A549 (cell line): Measurements from ENCODE around the gene DEXI. TPM values are rescaled to one million over a fixed set of nuclear protein-coding genes. Genes with fewer than 3 reads are reported as not detected.
A peak's percentile ranks its signal among the peaks of the same experiment; 100 is the strongest.

Source experiments
- ATAC-seq, 2 experiments: fragments of 200-7000 bp in 1 of 2; fragments of >200 bp in 1 of 2; cut with Nextera tagmentation in 1 of 2; cut with Tn5 transposase in 1 of 2; 3 replicates each; pipeline versions ENCODE4 v1.8.0 to v1.9.1; 2018 to 2020; ENCODE audit warnings: mild to moderate bottlenecking in 1 of 2, moderate library complexity in 1 of 2
- CTCF ChIA-PET: fragments of 300-600 bp; sonication (Branson Sonifier 250); formaldehyde crosslinking; extraction: SDS; loops from one replicate; lab custom pipeline; 2021; ENCODE audit warnings: antibody characterized with exemption, inconsistent platforms; lab: Yijun Ruan, JAX
- POLR2A ChIA-PET: fragments of 350-600 bp; formaldehyde crosslinking; extraction: SDS; loops from one replicate; lab custom pipeline; 2021; ENCODE audit warnings: antibody characterized with exemption, inconsistent platforms; lab: Yijun Ruan, JAX
- DNase-seq, 2 experiments: peaks; one replicate each; pipeline versions ENCODE4 v3.0.0 to v3.0.0-alpha.2; 2011 to 2016; ENCODE audit warnings: low read depth in 1 of 2, low spot score in 1 of 2
- FAIRE-seq: peaks from 2 replicates; lab custom pipeline; 2011; peaks lifted over from hg19 to GRCh38; lab: Jason Lieb, UNC
- H3K27ac ChIP-seq, 2 experiments: fragments of >200 bp; sonication (Bioruptor Twin); formaldehyde crosslinking; 3 replicates each; pipeline ENCODE4 v1.5.1; 2016 to 2017
- H3K4me1 ChIP-seq: fragments of >200 bp; sonication (Bioruptor Twin); formaldehyde crosslinking; 3 replicates; pipeline ENCODE4 v1.6.1; 2016
- H3K4me2 ChIP-seq: fragments of >200 bp; sonication (Bioruptor Twin); formaldehyde crosslinking; 3 replicates; pipeline ENCODE4 v1.6.1; 2016
- H3K4me3 ChIP-seq: fragments of >200 bp; sonication (Bioruptor Twin); formaldehyde crosslinking; 3 replicates; pipeline ENCODE4 v1.5.1; 2016
- H3K9me3 ChIP-seq: fragments of >200 bp; sonication (Bioruptor Twin); formaldehyde crosslinking; 3 replicates; pipeline ENCODE4 v1.6.1; 2016
- BCL3 ChIP-seq: fragments of >200 bp; sonication (Bioruptor Twin); formaldehyde crosslinking; IDR thresholded peaks from 3 replicates; pipeline ENCODE4 v1.6.1; 2016
- BHLHE40 ChIP-seq: IDR thresholded peaks from 2 replicates; pipeline ENCODE4 v1.6.1; 2012; ENCODE audit warnings: low read depth, low read length, inconsistent platforms
- CBX2 ChIP-seq: fragments of 200-600 bp; sonication (generic); IDR thresholded peaks from 2 replicates; pipeline ENCODE4 v1.6.1; 2016; ENCODE audit warnings: low read depth, mild to moderate bottlenecking, borderline replicate concordance
- CBX8 ChIP-seq: fragments of 200-600 bp; sonication (generic); IDR thresholded peaks from 2 replicates; pipeline ENCODE4 v1.6.1; 2016
- CHD4 ChIP-seq: fragments of 200-600 bp; sonication (generic); IDR thresholded peaks from 2 replicates; pipeline ENCODE4 v1.6.1; 2016; ENCODE audit warnings: antibody characterized with exemption, mild to moderate bottlenecking, borderline replicate concordance
- EHF ChIP-seq: fragments of 250-450 bp; sonication (Bioruptor Pico); IDR thresholded peaks from 2 replicates; pipeline ENCODE4 v1.5.0; 2020; ENCODE audit warnings: mild to moderate bottlenecking
- EHMT2 ChIP-seq: fragments of 200-600 bp; sonication (generic); IDR thresholded peaks from 2 replicates; pipeline ENCODE4 v1.6.1; 2016; ENCODE audit warnings: antibody characterized with exemption, low read depth, mild to moderate bottlenecking, moderate library complexity
- ELK1 ChIP-seq: fragments of 150-350 bp; IDR thresholded peaks from 2 replicates; pipeline ENCODE4 v1.6.1; 2014; ENCODE audit warnings: low read depth, mild to moderate bottlenecking, low read length
- EP300 ChIP-seq, 2 experiments: fragments of >200 bp; sonication (Bioruptor Twin); formaldehyde crosslinking; IDR thresholded peaks; 2 replicates in 1 of 2; 3 replicates in 1 of 2; pipeline ENCODE4 v1.6.1; 2016 to 2017
- FOSB ChIP-seq: fragments of 250-450 bp; sonication (Bioruptor Pico); IDR thresholded peaks from 2 replicates; pipeline ENCODE4 v1.5.0; 2020; ENCODE audit warnings: mild to moderate bottlenecking, moderate library complexity
- GATA3 ChIP-seq: IDR thresholded peaks from 2 replicates; pipeline ENCODE4 v1.6.1; 2012; ENCODE audit warnings: borderline replicate concordance
- HMGXB4 ChIP-seq: fragments of 250-450 bp; sonication (Bioruptor Pico); IDR thresholded peaks from 2 replicates; pipeline ENCODE4 v1.5.0; 2021; ENCODE audit warnings: mild to moderate bottlenecking, moderate library complexity, borderline replicate concordance
- JUN ChIP-seq, 2 experiments: fragments of >200 bp; sonication (Bioruptor Twin); formaldehyde crosslinking; IDR thresholded peaks; 2 replicates in 1 of 2; 3 replicates in 1 of 2; pipeline ENCODE4 v1.6.1; 2016 to 2017
- KDM5A ChIP-seq: fragments of 200-600 bp; sonication (generic); IDR thresholded peaks from 2 replicates; pipeline ENCODE4 v1.6.1; 2016; ENCODE audit warnings: antibody characterized with exemption, mild to moderate bottlenecking
- MAFK ChIP-seq: fragments of 450-650 bp; IDR thresholded peaks from 2 replicates; pipeline ENCODE4 v1.6.1; 2014; ENCODE audit not compliant: partially characterized antibody
- NFE2L2 ChIP-seq: fragments of 150-350 bp; conservative IDR thresholded peaks from 2 replicates; pipeline ENCODE4 v1.6.1; 2014; ENCODE audit warnings: low read length
- NPAS2 ChIP-seq: fragments of 250-450 bp; sonication (Bioruptor Pico); IDR thresholded peaks from 2 replicates; pipeline ENCODE4 v1.8.0; 2022; ENCODE audit warnings: mild to moderate bottlenecking, moderate library complexity, borderline replicate concordance
- NR3C1 ChIP-seq: fragments of >200 bp; sonication (Bioruptor Twin); formaldehyde crosslinking; IDR thresholded peaks from 3 replicates; pipeline ENCODE4 v1.6.1; 2017
- PHF8 ChIP-seq: fragments of 200-600 bp; sonication (generic); IDR thresholded peaks from 2 replicates; pipeline ENCODE4 v1.6.1; 2016; ENCODE audit warnings: low read depth, mild to moderate bottlenecking, antibody characterized with exemption, moderate library complexity, borderline replicate concordance
- POLR2AphosphoS2 ChIP-seq: conservative IDR thresholded peaks from 2 replicates; pipeline ENCODE4 v1.6.1; 2012; ENCODE audit warnings: low read length, improper control_type of control experiment, inconsistent platforms
- RAD21 ChIP-seq, 2 experiments: fragments of >200 bp in 1 of 2; sonication (Bioruptor Twin) in 1 of 2; formaldehyde crosslinking in 1 of 2; IDR thresholded peaks in 1 of 2; conservative IDR thresholded peaks in 1 of 2; 2 replicates in 1 of 2; 3 replicates in 1 of 2; pipeline ENCODE4 v1.6.1; 2012 to 2018; ENCODE audit warnings: inconsistent platforms in 1 of 2
- RARB ChIP-seq: fragments of 250-450 bp; sonication (Bioruptor Pico); IDR thresholded peaks from 2 replicates; pipeline ENCODE4 v1.8.0; 2021; ENCODE audit warnings: mild to moderate bottlenecking, moderate library complexity
- SREBF2 ChIP-seq: fragments of 450-650 bp; IDR thresholded peaks from 2 replicates; pipeline ENCODE4 v1.6.1; 2014; ENCODE audit warnings: mild to moderate bottlenecking, moderate library complexity
- TP53 ChIP-seq: fragments of 250-450 bp; sonication (Bioruptor Pico); IDR thresholded peaks from 2 replicates; pipeline ENCODE4 v1.5.0; 2021; ENCODE audit warnings: mild to moderate bottlenecking, moderate library complexity
- USF2 ChIP-seq: fragments of 450-650 bp; IDR thresholded peaks from 2 replicates; pipeline ENCODE4 v1.6.1; 2014; ENCODE audit warnings: antibody characterized with exemption
- ZFP36 ChIP-seq: fragments of 450-650 bp; IDR thresholded peaks from 2 replicates; pipeline ENCODE4 v1.6.1; 2014; ENCODE audit warnings: borderline replicate concordance; ENCODE audit not compliant: partially characterized antibody
- WGBS: methylation state at CpG from one replicate; pipeline ENCODE4 v1.1.6; 2017; ENCODE audit errors: missing lambda C conversion rate; 5-methylcytosine and 5-hydroxymethylcytosine counted together
- polyA plus RNA-seq, 4 experiments: library from polyadenylated mRNA; depleted of rRNA in 3 of 4; stranded (reverse); fragments of >200 nt; fragmentation: RNase III in 1 of 4; extraction: RNeasy Plus Mini Kit Qiagen cat#74134 plus additional on column Dnase treatment in 1 of 4; gene quantifications; 2 replicates in 3 of 4; 3 replicates in 1 of 4; pipeline ENCODE4 v1.2.3, GENCODE V29; 2011 to 2017

DEXI gene
- polyA plus RNA-seq, 2 of the 4 experiments (the other 2 are of a cell fraction) = 22.0 to 34.0 TPM

GRCh38 chr16:10931134-10931533 is 11.1 kb downstream of the DEXI start:
- TF ChIP-seq ZFP36 (no peak), GATA3 (no peak), EHMT2 (no peak), PHF8 (no peak), BHLHE40 (no peak), CBX2 (no peak), HMGXB4 (CRISPR knock-in tag) (no peak), RAD21 (conservative IDR thresholded peaks at IDR 0.05 in 1 of 2, IDR thresholded peaks at IDR 0.05 in 1 of 2) (no peak), NFE2L2 (no peak), SREBF2 (no peak), KDM5A (no peak), USF2 (no peak), ELK1 (no peak), TP53 (CRISPR knock-in tag) (no peak)
- ChIA-PET POLR2A (no interaction called here), CTCF (interaction anchor here (1.5 kb wide), 1 partner anchor 12 kb away, joined by 5 read pairs; no protein-coding TSS in a partner anchor)
- no peak for ATAC-seq
- Histone ChIP-seq H3K9me3 (no peaks in the 10 kb centered on the region), H3K27ac (no peak overlapping the region), H3K4me2 (no peak overlapping the region), H3K4me1 (no peaks in the 10 kb centered on the region), H3K4me3 (no peak overlapping the region)
- no peak for DNase-seq
- WGBS = 91% methylated on average over 7 of the region's 7 CpGs
- no peak for FAIRE-seq

GRCh38 chr16:10930755-10931093 is 11.5 kb downstream of the DEXI start:
- H3K4me3 ChIP-seq = no peak overlapping the region
- no peak for FAIRE-seq
- CTCF ChIA-PET = interaction anchor here (0.6 to 1.5 kb wide), 2 partner anchors 12 to 878 kb away, joined by 3 to 5 read pairs; no protein-coding TSS in a partner anchor

More at GRCh38 chr16:10930755-10931093, 11.5 kb downstream of the DEXI start:
- TF ChIP-seq MAFK = no peak
- no peak for TF ChIP-seq BHLHE40
- no peak for TF ChIP-seq FOSB (CRISPR knock-in tag)
- no peak for TF ChIP-seq ELK1
- no peak for TF ChIP-seq KDM5A
- no peak for TF ChIP-seq NFE2L2
- no peak for TF ChIP-seq ZFP36
- no peak for TF ChIP-seq BCL3
- no peak for TF ChIP-seq JUN (IDR thresholded peaks at IDR 0.05)
- TF ChIP-seq NPAS2 (CRISPR knock-in tag) = no peak
- no peak for TF ChIP-seq EHF (CRISPR knock-in tag)
- TF ChIP-seq CBX8 = no peak
- TF ChIP-seq RAD21 (conservative IDR thresholded peaks at IDR 0.05 in 1 of 2, IDR thresholded peaks at IDR 0.05 in 1 of 2) = no peak
- no peak for TF ChIP-seq CBX2
- no peak for TF ChIP-seq EP300 (IDR thresholded peaks at IDR 0.05)
- no peak for TF ChIP-seq CHD4
- no peak for TF ChIP-seq NR3C1
- TF ChIP-seq POLR2AphosphoS2 = no peak
- no peak for TF ChIP-seq RARB (CRISPR knock-in tag)
- TF ChIP-seq, all 56 proteins: peak for 0
- Histone ChIP-seq H3K9me3 (no peaks in the 10 kb centered on the region), H3K27ac (no peak overlapping the region), H3K4me2 (no peak overlapping the region), H3K4me1 (no peaks in the 10 kb centered on the region)
- POLR2A ChIA-PET = no interaction called here
- DNase-seq (no peak), ATAC-seq (peak; percentile 46 to 69; a peak in 5 of 6 replicates)
- 100% methylated on average over 1 of the region's 2 CpGs for WGBS
